Right cardiac atrium (tissue), 5 donors: ENCODE results near the gene INTS11. TPM values are rescaled to one million over a fixed set of nuclear protein-coding genes. Genes with fewer than 3 reads are reported as not detected.
"Not testable (repeated sequence)": the region's sequence is repeated elsewhere in the genome, so short reads cannot be mapped to it uniquely, and the experiment has no call there.

Experiments
- ATAC-seq, 2 donors: fragments of 200-7000 bp; cut with Tn5 transposase; one replicate each; pipeline versions ENCODE4 v1.8.0 to v1.9.1; 2020; ENCODE audit warnings: moderate library complexity in 2 of 2, mild to moderate bottlenecking in 1 of 2
- DNase-seq, 3 donors: peaks; one replicate each; pipeline ENCODE4 v3.0.0-alpha.2; 2020
- H3K27ac ChIP-seq: one replicate; pipeline ENCODE4 v1.5.1; 2013; ENCODE audit warnings: mild to moderate bottlenecking, low read length, control low read depth, moderate library complexity
- H3K27me3 ChIP-seq: one replicate; pipeline ENCODE4 v1.6.1; 2013; ENCODE audit not compliant: control insufficient read depth, insufficient read depth
- H3K4me1 ChIP-seq: one replicate; pipeline ENCODE4 v1.6.1; 2013; ENCODE audit warnings: low read length; ENCODE audit not compliant: control insufficient read depth, insufficient read depth
- H3K4me3 ChIP-seq: one replicate; pipeline ENCODE4 v1.5.1; 2013; ENCODE audit warnings: low read length, control low read depth
- H3K9me3 ChIP-seq: one replicate; pipeline ENCODE4 v1.6.1; 2013; ENCODE audit warnings: low read length; ENCODE audit not compliant: control insufficient read depth
- WGBS: extraction: QIAGEN DNeasy Blood & Tissue Kit; methylation state at CpG from one replicate; pipeline ENCODE4 v1.1.7; 2013; 5-methylcytosine and 5-hydroxymethylcytosine counted together
- intact Hi-C, 4 donors: fragments of 100-400 bp; cut with DNase I; formaldehyde crosslinking; loops; one replicate each; pipeline versions ENCODE4 v1.11.0 to v1.14.0; 2022 to 2023
- polyA plus RNA-seq: library from polyadenylated mRNA; stranded (reverse); fragments of 200-250 nt; gene quantifications from one replicate; pipeline ENCODE4 v1.2.3, GENCODE V29; 2013
- total RNA-seq, 4 donors: library from RNA; stranded (reverse); fragmentation: NEBNext Ultra II Directional; extraction: Animal tissue kit (Norgen Biotek cat#: 25700); gene quantifications; one replicate each; pipeline ENCODE4 v1.2.1, GENCODE V29; 2021
- donor health status: healthy with polysubstance abuse.
- donor health status: DM: no; HTN: yes; CAD: no.
- donor health status: DM: no; HTN: no; CAD: no.
- donor health status: DM: no; HTN: yes; CAD: no; lungs with severe emphysema.
- donor health status: DM: yes; HTN: yes; CAD: no.

INTS11 gene
- total and polyA plus RNA-seq, 5 donors, result 53.1 to 70.3 (median 58.8) TPM

GRCh38 chr1:1324084-1324523 is 356 bp downstream of the INTS11 start:
- H3K27me3 ChIP-seq, result no peaks in the 10 kb centered on the region
- peak overlapping the region; percentile 78 for H3K4me3 ChIP-seq
- no peaks in the 10 kb centered on the region for H3K9me3 ChIP-seq
- peak overlapping the region; percentile 49 for H3K27ac ChIP-seq
- ATAC-seq, result no peak
- no peaks in the 10 kb centered on the region for H3K4me1 ChIP-seq
- DNase-seq, result no peak
- intact Hi-C loops, result no loop called here
- under 1% methylated on average over 41 of the region's 41 CpGs for WGBS

GRCh38 chr1:1322952-1323351 is 1.5 kb downstream of the INTS11 start:
- DNase-seq (no peak), ATAC-seq (no peak)
- intact Hi-C loops, result no loop called here
- no peaks in the 10 kb centered on the region for H3K27me3 ChIP-seq
- WGBS, result 87% methylated on average over 10 of the region's 10 CpGs
- H3K9me3 ChIP-seq, result no peaks in the 10 kb centered on the region
- H3K4me1 ChIP-seq, result no peaks in the 10 kb centered on the region
- H3K27ac ChIP-seq, result no peak overlapping the region
- no peak overlapping the region for H3K4me3 ChIP-seq

GRCh38 chr1:1322418-1322817 is 2.0 kb downstream of the INTS11 start:
- intact Hi-C loops, result no loop called here
- Histone ChIP-seq H3K27me3 (no peaks in the 10 kb centered on the region), H3K9me3 (no peaks in the 10 kb centered on the region), H3K4me1 (no peaks in the 10 kb centered on the region), H3K27ac (no peak overlapping the region), H3K4me3 (no peak overlapping the region)
- WGBS, result 86% methylated on average over 13 of the region's 14 CpGs
- DNase-seq (no peak), ATAC-seq (no peak)

- H3K4me3 ChIP-seq, result no peak overlapping the region
- no peak for DNase-seq
- 85% methylated on average over 8 of the region's 8 CpGs for WGBS
- H3K9me3 ChIP-seq, result no peaks in the 10 kb centered on the region
- H3K27ac ChIP-seq, result no peak overlapping the region
- no peaks in the 10 kb centered on the region for H3K4me1 ChIP-seq
- no peak for ATAC-seq
- intact Hi-C loops, result no loop called here
- H3K27me3 ChIP-seq, result no peaks in the 10 kb centered on the region
These were observed 3.0 kb downstream of the INTS11 start for GRCh38 chr1:1321477-1321876.

- intact Hi-C loops, result no loop called here
- Histone ChIP-seq H3K27me3 (no peaks in the 10 kb centered on the region), H3K27ac (no peak overlapping the region)
These were observed 3.6 kb downstream of the INTS11 start for GRCh38 chr1:1320666-1321448.

GRCh38 chr1:1319646-1319941 is 4.9 kb downstream of the INTS11 start:
- Histone ChIP-seq H3K4me3 (no peak overlapping the region), H3K27me3 (no peaks in the 10 kb centered on the region), H3K4me1 (no peaks in the 10 kb centered on the region), H3K27ac (no peak overlapping the region), H3K9me3 (no peaks in the 10 kb centered on the region)
- WGBS, result 93% methylated on average over 13 of the region's 13 CpGs
- intact Hi-C loops, result no loop called here
- DNase-seq, result no peak
- ATAC-seq, result no peak

More at GRCh38 chr1:1320666-1321448, 3.6 kb downstream of the INTS11 start:
- DNase-seq, result no peak
- H3K4me3 ChIP-seq, result no peak overlapping the region
- ATAC-seq, result no peak
- no peaks in the 10 kb centered on the region for H3K4me1 ChIP-seq
- 69% methylated on average over 23 of the region's 23 CpGs for WGBS
- no peaks in the 10 kb centered on the region for H3K9me3 ChIP-seq

- H3K9me3 ChIP-seq, result no peaks in the 10 kb centered on the region
- H3K27me3 ChIP-seq, result no peaks in the 10 kb centered on the region
- ATAC-seq (peak in 1 of 2 donors; percentile 9), DNase-seq (no peak)
- H3K4me3 ChIP-seq, result no peak overlapping the region
- no peak overlapping the region for H3K27ac ChIP-seq
- intact Hi-C loops, result no loop called here
- no peaks in the 10 kb centered on the region for H3K4me1 ChIP-seq
- 89% methylated on average over 36 of the region's 36 CpGs for WGBS
These were observed 5.4 kb downstream of the INTS11 start for GRCh38 chr1:1318777-1319645.

- H3K9me3 ChIP-seq, result no peaks in the 10 kb centered on the region
- no peak overlapping the region for H3K27ac ChIP-seq
- no peaks in the 10 kb centered on the region for H3K27me3 ChIP-seq
- ATAC-seq, result peak; percentile 61 to 62
- H3K4me1 ChIP-seq, result no peaks in the 10 kb centered on the region
- DNase-seq, result peak; percentile 88 to 93 (median 88)
- intact Hi-C loops, result no loop called here
- WGBS, result 69% methylated on average over 9 of the region's 9 CpGs
- H3K4me3 ChIP-seq, result no peak overlapping the region
These were observed 6.3 kb downstream of the INTS11 start for GRCh38 chr1:1318131-1318652.

GRCh38 chr1:1317420-1317819 is 7.0 kb downstream of the INTS11 start:
- Histone ChIP-seq H3K9me3 (no peaks in the 10 kb centered on the region), H3K27ac (no peak overlapping the region), H3K4me3 (no peak overlapping the region), H3K4me1 (no peaks in the 10 kb centered on the region), H3K27me3 (no peaks in the 10 kb centered on the region)
- no peak for DNase-seq
- no peak for ATAC-seq
- intact Hi-C loops, result no loop called here
- 81% methylated on average over 6 of the region's 6 CpGs for WGBS

GRCh38 chr1:1316199-1316598 is 8.3 kb downstream of the INTS11 start:
- H3K27ac ChIP-seq, H3K27me3 ChIP-seq, ATAC-seq, H3K4me1 ChIP-seq, intact Hi-C loops, H3K9me3 ChIP-seq, DNase-seq, H3K4me3 ChIP-seq: not testable (repeated sequence)
- 92% methylated on average over 8 of the region's 8 CpGs for WGBS

GRCh38 chr1:1315435-1315954 is 9.0 kb downstream of the INTS11 start:
- no peaks in the 10 kb centered on the region for H3K9me3 ChIP-seq
- intact Hi-C loops, result no loop called here

More at GRCh38 chr1:1315435-1315954, 9.0 kb downstream of the INTS11 start:
- DNase-seq (no peak), ATAC-seq (no peak)
- no peak overlapping the region for H3K4me3 ChIP-seq
- 63% methylated on average over 24 of the region's 26 CpGs for WGBS
- H3K27me3 ChIP-seq, result no peaks in the 10 kb centered on the region
- H3K27ac ChIP-seq, result no peak overlapping the region
- no peaks in the 10 kb centered on the region for H3K4me1 ChIP-seq
